GM12875 (cell line): Measurements from ENCODE around the gene TPD52L1.

Experiments used
- H3K4me3 ChIP-seq: one replicate; pipeline ENCODE4 v1.5.1; 2011; ENCODE audit warnings: low read depth, low read length, control low read depth
- CTCF ChIP-seq: IDR thresholded peaks from 2 replicates; pipeline ENCODE4 v1.5.1; 2011; ENCODE audit warnings: low read depth, mild to moderate bottlenecking, control low read depth, inconsistent platforms, low read length, moderate library complexity, borderline replicate concordance; ENCODE audit not compliant: insufficient read depth

The TPD52L1 gene

DNA sequence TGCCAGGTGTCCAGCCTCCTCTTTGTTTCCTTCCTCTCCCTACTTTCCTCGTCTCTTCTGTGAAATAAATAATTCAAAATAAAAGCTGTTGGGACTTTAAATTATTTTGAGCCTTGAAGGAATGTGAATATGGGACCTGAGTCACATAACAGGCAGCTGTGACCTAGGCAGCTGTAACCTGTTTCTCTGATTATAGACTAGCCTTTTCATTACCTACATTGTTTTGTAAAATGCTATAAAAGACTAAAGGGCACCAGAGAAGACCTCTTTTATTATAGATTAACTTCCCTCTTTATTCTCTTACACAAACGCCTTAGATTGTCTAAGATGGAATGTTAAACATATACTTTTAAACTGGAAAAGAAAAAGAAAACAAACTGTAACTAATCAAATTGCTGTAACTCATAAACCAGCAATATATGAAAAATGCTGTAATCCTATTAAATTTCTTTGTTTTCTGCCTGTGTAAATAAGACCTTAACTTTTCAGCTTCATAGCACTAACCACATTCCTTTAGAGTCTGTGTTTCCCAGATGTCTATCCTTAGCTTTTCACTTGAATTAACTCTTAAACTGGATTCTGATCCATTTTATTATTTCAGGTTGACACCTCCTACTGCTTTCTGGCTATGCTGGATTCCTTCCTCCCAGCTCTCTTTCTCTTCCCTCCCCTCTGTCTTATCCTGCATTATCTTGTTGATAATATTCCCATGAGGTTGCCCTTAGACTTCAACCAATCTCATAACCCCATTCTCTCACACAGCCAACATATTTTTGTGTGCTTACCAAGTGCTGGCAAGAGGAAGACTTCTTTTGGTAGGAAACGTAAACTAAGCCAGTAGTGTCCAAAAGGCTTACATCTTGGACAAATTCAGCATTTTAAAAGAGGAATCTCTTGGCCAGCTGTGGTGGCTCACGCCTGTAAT is 69.2 kb downstream of the TPD52L1 start:
- no peak overlapping the region for H3K4me3 ChIP-seq
- TF ChIP-seq CTCF: no peak

DNA sequence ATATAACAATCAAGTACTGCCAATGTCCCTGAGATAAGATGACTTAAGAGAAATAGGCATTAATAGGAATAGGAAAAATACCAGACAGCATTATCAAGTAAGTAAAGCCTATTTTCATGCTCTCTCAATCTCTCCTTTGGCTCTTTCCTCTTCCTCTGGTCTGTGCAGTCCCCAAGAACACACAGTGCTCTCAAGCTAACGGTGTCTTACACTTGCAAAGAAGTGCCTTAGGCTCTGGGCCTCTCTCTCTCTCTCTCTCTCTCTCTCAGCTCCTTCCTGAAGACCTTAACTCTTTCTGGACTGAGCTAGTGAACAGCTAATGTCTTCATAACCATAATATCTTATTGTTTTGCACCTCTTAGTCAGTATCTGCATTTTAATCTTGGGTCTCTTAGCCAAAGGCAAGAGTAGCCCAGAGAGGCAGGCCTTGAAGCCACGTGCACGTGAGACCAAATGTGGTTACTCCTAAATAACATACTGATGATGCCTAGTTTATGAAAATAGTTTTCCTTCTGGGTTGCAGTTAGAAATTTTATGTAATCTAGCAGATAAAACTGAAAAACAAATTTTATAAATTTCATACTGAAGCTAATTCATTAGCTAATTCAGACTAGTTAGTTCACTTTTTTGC is 70.8 kb downstream of the TPD52L1 start:
- H3K4me3 ChIP-seq: no peak overlapping the region
- TF ChIP-seq CTCF: no peak

DNA sequence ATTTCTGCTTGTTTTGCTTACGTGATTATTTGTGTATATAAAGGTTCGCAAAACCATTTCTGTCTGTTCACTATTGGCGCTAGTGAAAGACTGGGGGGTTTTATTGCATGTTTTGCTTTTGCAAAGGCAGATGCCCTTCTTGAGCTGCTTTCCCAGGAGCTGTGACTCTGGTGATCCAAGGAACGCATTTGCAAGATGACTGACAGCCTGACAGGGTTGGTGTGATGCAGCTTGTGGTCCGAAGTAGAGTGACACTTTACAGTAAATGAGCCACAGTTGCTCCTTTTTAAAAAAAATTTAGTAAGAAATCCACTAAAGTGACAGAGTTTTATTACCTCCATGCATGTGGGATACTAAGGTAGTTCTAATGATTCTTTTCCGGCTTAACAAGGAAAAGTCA is 73.7 kb downstream of the TPD52L1 start:
- no peak for TF ChIP-seq CTCF
- H3K4me3 ChIP-seq: no peak overlapping the region

- TF ChIP-seq CTCF: no peak
- no peak overlapping the region for H3K4me3 ChIP-seq
Measured at GRCh38 chr6:125228981-125229479, 75.5 kb downstream of the TPD52L1 start.

DNA sequence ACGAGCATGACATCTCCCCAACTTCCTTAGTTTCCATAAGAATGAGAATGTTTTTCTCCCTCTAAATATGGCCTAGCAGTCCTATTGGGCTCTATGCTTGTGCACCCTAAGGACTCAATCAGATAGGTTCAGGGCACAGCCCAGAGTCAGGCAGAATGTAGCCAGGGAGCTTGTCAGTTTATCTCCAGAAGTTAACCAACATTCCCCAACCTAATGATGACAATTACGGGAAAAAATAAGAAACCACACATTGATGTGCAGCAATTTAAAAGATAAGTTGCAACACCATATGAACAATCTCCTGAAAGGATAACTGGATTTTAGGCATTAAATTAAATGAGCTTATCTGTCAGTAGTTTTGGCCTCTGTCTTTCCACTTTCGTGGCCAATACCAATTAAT is 77.1 kb downstream of the TPD52L1 start:
- TF ChIP-seq CTCF: no peak
- H3K4me3 ChIP-seq: no peak overlapping the region

DNA sequence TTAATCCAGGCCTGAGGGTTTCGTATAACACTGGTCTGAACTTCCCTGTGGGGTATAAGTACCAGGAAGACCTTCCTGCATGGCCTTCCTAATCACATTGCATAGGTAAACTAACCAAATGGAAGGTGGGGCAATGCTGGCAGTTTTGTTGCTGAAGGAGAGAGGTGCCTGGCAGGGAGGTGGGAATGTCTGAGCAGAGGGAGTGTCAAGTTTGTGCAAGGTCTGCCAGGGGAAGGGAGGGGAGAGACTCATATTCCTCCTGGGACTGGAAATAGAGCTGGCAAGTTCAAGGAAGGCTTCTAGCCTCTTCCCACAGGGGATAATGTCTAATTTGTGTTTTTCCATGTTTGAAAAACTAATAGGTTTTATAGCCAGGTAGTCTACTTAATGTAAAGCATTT is 77.6 kb downstream of the TPD52L1 start:
- TF ChIP-seq CTCF: no peak
- H3K4me3 ChIP-seq: no peak overlapping the region
